ENCODE measurements around the gene MGAT5.

The MGAT5 gene

DNA sequence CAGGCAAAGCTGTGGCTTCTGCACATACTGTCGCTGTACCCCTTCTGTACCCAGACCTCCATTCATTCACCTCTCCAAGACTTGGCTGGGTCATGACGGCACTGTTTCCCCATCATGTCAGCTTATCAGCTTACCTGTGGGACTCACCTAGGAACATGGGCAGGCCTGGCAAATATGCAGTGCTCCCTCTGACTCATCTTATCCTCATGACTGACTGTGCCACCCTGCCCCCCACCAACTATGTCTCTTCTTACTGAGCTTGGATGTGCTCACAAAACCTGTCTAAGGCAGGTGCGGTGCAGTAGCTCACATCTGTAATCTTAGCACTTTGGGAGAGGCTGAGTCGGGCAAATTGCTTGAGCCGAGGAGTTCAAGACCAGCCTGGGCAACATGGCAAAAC is 152.4 kb downstream of the MGAT5 start:
- no peak for DNase-seq

GRCh38 chr2:134406736-134407135 is 152.9 kb downstream of the MGAT5 start:
- DNase-seq: no peak

- no peak for DNase-seq
These were observed 153.4 kb downstream of the MGAT5 start for GRCh38 chr2:134407154-134407890.

- no peak for DNase-seq
These were observed 154.5 kb downstream of the MGAT5 start for GRCh38 chr2:134408386-134408785.

GRCh38 chr2:134408791-134409190 is 154.9 kb downstream of the MGAT5 start:
- DNase-seq: no peak

GRCh38 chr2:134410006-134410405 is 156.1 kb downstream of the MGAT5 start:
- no peak for DNase-seq

DNA sequence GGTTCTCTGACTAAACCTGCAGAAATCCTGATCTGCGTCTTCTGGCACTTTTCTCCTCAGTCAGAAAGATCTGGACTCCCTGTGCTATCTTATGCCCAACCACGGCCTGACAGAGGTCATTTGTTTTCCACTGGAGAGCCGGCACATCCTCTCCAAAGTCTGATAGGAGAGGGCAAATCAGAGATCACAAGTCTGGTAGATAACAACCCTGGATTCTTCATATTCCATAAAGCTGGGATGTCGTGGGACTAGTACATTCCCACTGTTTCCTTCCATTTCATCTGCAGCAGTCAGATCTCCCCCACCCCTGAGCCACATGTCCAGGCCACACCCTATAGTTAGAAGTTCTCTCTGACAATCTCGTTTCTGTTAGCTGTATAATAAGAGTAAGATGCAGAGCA is 157.0 kb downstream of the MGAT5 start:
- DNase-seq: no peak

DNA sequence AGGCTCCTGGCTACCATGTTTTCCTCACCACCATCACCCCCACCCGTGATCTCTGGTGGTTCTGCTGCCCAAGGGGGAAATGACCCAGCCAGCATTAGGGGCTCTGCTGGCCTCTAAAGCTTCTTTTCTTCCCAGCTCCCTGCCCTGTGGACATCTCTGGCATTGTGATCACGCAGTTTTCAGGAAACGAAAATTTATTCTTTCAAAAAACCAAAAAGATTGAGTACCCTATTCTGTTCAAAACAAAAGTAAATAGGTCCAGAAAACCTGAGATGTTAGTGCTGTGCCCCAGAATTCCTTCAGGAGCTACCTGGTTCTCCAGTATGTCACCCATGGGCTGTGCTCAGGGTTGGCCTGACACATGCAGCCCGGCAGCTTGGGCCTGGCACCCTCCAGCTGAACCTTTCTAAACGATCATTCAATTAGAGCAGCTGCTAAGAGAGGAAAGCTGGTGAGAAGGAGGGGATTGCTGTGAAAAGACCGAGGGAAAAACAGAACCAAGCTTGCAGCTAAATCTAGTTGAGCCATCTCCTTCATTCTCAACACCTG is 157.5 kb downstream of the MGAT5 start:
- DNase-seq: no peak

- DNase-seq: peak; percentile 54
These were observed 158.2 kb downstream of the MGAT5 start for GRCh38 chr2:134411828-134412638.

- DNase-seq: no peak
These were observed 158.7 kb downstream of the MGAT5 start for GRCh38 chr2:134412639-134412999.

DNA sequence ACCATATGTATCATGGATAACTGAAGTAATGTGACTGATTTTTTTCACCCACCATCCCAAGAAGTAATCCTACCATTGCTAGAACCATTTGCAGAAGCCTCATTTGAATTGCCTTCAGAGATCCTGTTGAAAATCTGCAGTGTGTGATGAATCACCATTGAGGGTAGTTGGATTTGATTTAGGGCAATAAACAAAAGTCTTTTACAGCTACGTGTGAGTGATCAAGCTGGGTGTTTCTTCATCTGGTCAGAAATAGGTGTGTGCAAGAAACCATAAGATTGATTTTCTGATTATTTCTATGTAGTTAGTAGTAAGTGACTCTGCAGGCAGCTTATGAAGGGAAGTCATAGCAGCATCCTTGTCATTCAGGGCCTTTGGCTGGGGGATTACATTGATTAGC is 159.6 kb downstream of the MGAT5 start:
- no peak for DNase-seq

DNA sequence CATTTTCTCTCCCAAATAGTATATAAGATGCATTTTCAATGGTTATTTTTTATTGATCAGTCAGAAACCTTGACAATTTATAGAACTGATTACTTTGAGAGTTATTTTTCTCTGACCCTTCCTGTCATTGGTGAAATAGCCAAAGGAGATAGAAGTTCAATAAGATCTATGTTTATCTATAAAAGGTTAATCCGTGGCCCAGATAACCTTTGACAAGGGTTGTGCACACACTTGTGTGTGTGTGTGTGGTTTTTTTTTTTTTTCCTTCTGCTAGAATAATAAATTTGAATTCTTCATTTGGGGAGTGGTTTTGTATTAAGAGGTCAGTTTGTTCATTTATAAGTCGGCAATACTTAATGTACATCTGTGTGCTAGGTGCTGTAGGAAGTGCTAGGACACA is 160.0 kb downstream of the MGAT5 start:
- DNase-seq: no peak

DNA sequence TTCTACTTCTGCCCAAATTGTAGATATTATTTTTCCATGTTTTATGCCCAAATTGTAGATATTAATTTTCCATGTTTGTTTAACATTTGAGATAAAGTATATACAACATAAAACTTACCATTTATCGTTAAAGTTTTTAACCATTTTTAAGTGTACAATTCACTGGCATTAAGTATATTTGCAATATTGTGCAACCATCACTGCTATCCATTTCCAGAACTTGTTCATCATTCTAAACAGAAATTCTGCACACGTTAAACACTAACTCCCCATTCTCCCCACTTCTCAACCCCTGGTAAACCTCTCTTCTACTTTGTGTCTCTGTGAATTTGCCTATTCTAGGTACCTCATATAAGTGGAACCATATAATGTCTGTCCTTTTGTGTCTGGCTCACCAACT is 162.1 kb downstream of the MGAT5 start:
- DNase-seq: no peak

DNA sequence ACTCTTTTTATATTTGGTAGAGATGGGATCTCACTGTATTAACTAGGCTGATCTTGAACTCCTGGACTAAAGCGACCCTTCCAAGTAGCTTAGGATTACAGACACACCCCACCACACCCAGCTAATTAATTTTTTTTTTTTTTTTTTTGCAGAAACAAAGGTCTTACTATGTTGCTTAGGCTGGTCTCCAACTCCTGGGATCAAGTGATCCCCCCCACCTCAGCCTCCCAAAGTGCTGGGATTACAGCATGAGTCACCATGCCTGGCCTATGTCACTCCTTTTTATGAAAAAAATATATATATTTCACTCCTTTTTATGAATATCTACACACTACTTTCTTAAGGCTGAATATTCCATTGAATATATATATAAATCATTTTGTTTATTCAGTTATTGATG is 162.8 kb downstream of the MGAT5 start:
- DNase-seq: no peak

DNA sequence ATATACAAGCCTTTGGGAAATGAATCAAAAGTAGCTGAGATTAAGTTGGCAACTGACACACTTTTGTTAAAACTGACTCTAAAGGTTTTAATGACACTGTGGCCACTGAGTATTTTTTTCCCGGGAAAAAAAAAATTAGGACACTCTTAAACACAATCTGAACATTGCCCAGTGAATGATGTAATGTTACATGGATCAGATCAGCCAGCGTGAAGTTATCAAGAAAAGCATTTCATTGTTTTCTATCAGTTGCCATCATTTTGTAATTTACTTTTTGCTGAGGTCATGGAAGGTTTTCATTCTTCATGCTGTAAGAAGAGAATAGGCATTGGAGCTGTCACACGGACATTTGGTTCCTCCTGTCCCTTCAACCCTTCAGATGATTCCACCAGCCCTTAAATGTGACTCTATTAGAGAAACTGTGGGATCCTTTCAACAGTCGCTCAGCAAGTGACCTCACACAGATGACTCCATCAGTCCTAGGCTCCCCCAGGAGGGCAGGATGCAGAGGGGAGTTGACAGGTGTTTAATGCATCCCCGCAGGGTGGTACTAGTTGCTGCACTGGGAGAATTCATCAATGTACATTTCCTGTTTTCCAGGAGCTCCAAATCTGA is 164.2 kb downstream of the MGAT5 start:
- no peak for DNase-seq

DNA sequence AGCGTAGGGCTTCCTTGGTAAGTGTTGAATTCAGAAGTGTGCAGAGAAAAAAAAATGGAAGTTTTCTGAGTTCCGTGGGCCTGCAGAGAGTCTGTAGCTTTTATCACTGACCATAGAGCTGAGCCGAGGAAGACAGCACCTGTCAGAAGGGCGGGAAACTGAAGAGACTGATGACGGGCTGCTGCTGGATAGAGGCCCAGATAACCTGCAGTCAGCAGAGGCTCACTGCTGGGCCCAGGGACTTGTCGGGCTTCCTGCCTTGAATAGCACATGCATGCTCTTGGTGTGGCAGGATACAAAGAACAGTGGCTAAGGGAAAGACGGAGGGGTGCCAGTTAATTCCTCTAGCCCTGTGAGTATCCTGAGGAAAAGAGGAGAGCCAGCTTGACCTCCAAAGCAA is 166.4 kb downstream of the MGAT5 start:
- no peak for DNase-seq

- no peak for DNase-seq
These were observed 167.0 kb downstream of the MGAT5 start for GRCh38 chr2:134420920-134421319.

DNA sequence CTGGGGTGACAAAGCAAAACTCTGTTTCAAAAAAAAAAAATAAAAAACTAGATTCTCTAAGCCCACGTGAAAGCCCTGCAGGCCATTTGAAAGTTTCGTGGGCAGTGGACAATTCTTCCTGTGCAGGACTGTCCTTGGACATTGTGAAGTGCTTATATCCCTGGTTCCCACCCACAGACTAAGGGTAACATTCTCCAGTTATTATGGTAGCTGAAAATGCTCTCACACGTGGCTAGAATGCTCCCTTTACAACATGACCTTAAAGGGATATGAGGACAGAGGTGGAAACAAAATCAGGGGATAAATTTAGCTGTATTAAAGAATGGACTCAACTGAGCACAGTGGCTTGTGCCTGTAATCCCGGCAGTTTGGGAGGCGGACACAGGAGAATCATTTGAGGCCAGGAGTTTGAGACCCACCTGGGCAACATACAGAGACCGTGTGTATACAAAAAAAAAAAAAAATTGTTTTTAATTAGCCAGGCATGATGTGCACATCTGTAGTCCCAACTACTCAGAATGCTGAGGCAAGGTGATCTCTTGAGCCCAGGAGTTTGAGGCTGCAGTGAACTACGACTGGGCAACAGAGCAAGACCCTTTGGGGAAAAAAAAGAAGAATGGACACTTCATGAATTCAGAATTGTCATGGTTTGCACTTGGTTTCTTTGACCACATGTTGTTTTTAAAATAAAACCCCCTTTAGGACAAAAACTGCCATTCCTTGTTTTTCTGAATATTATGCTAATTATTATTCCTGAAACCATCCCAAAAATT is 167.9 kb downstream of the MGAT5 start:
- DNase-seq: no peak

- no peak for DNase-seq
These were observed 172.0 kb downstream of the MGAT5 start for GRCh38 chr2:134425724-134426496.

GRCh38 chr2:134426721-134427120 is 172.8 kb downstream of the MGAT5 start:
- no peak for DNase-seq

DNA sequence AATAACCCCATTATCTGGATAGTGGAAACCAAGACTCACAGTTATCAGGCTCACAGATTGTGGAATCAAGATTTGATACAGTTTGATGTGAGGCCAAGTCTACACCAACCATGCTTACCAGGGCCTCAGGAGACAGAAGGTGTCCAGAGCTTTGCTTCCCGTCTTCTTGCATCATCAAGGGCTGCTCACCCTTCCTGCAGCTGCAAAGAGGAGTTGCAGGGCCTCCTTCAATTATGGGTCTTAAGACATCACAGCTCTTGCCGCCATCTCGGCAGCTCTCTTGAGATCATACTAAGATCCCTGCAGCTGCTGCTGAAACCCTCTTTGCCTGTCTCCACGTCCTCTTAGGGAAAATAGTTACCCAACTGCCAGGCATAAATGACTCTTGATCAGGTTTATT is 176.0 kb downstream of the MGAT5 start:
- DNase-seq: no peak

GRCh38 chr2:134431838-134432434 is 178.1 kb downstream of the MGAT5 start:
- no peak for DNase-seq

Measured in activated T-cell treated with anti-CD3 and anti-CD28 coated beads for 4 hours (primary cell).